Measurements from ENCODE around the gene MBIP.
A peak's percentile ranks its signal among the peaks of the same experiment; 100 is the strongest.
"Not testable (repeated sequence)": the region's sequence is repeated elsewhere in the genome, so short reads cannot be mapped to it uniquely, and the experiment has no call there.

MBIP gene

GRCh38 chr14:36320200-36320896 is at the start of gene MBIP:
Gene MBIP, minus strand, starts transcription at chr14:36320637. Its CDS starts 49 bp downstream, at chr14:36320588.
- DNase-seq (ENCODE audit: low spot score) = peak; percentile 96

GRCh38 chr14:36367985-36368774 is 47.7 kb upstream of the MBIP start:
- DNase-seq (ENCODE audit: low spot score) = no peak

GRCh38 chr14:36365766-36366165 is 45.3 kb upstream of the MBIP start:
- no peak for DNase-seq (ENCODE audit: low spot score)

- DNase-seq (ENCODE audit: low spot score) = peak; percentile 10
Measured at GRCh38 chr14:36363704-36364103, 43.3 kb upstream of the MBIP start.

- no peak for DNase-seq (ENCODE audit: low spot score)
Measured at GRCh38 chr14:36362648-36363047, 42.2 kb upstream of the MBIP start.

GRCh38 chr14:36361210-36361853 is 40.9 kb upstream of the MBIP start:
- no peak for DNase-seq (ENCODE audit: low spot score)

GRCh38 chr14:36356862-36357261 is 36.4 kb upstream of the MBIP start:
- DNase-seq (ENCODE audit: low spot score) = no peak

GRCh38 chr14:36346052-36346451 is 25.6 kb upstream of the MBIP start:
- no peak for DNase-seq (ENCODE audit: low spot score)

- peak; percentile 8 for DNase-seq (ENCODE audit: low spot score)
Measured at GRCh38 chr14:36344211-36344610, 23.8 kb upstream of the MBIP start.

- not testable (repeated sequence) for DNase-seq (ENCODE audit: low spot score)
Measured at GRCh38 chr14:36341811-36342210, 21.4 kb upstream of the MBIP start.

- DNase-seq (ENCODE audit: low spot score) = no peak
Measured at GRCh38 chr14:36340276-36340890, 19.9 kb upstream of the MBIP start.

- DNase-seq (ENCODE audit: low spot score) = no peak
Measured at GRCh38 chr14:36339816-36340215, 19.4 kb upstream of the MBIP start.

- no peak for DNase-seq (ENCODE audit: low spot score)
Measured at GRCh38 chr14:36333119-36333518, 12.7 kb upstream of the MBIP start.

GRCh38 chr14:36327573-36327972 is 7.1 kb upstream of the MBIP start:
- DNase-seq (ENCODE audit: low spot score) = not testable (repeated sequence)

GRCh38 chr14:36325853-36326252 is 5.4 kb upstream of the MBIP start:
- no peak for DNase-seq (ENCODE audit: low spot score)

- no peak for DNase-seq (ENCODE audit: low spot score)
Measured at GRCh38 chr14:36324897-36325296, 4.5 kb upstream of the MBIP start.

- no peak for DNase-seq (ENCODE audit: low spot score)
Measured at GRCh38 chr14:36320897-36321381, 502 bp upstream of the MBIP start.

- no peak for DNase-seq (ENCODE audit: low spot score)
Measured at GRCh38 chr14:36319899-36320199, 588 bp downstream of the MBIP start.

- no peak for DNase-seq (ENCODE audit: low spot score)
Measured at GRCh38 chr14:36317650-36318049, 2.8 kb downstream of the MBIP start.

- DNase-seq (ENCODE audit: low spot score) = no peak
Measured at GRCh38 chr14:36316131-36316530, 4.3 kb downstream of the MBIP start.

- no peak for DNase-seq (ENCODE audit: low spot score)
Measured at GRCh38 chr14:36315159-36315853, 5.1 kb downstream of the MBIP start.

GRCh38 chr14:36313898-36314297 is 6.5 kb downstream of the MBIP start:
- no peak for DNase-seq (ENCODE audit: low spot score)
